ENCODE data around the gene SLC25A41. TPM values are rescaled to one million over a fixed set of nuclear protein-coding genes. Genes with fewer than 3 reads are reported as not detected.
A peak's percentile ranks its signal among the peaks of the same experiment; 100 is the strongest.

Gene SLC25A41
- total and polyA plus RNA-seq, 9 of the 15 experiments (the other 6 are each of a cell fraction or from before 2014, with no cell fraction given), result 0.08 to 4.2 (median 1.6) TPM

DNA sequence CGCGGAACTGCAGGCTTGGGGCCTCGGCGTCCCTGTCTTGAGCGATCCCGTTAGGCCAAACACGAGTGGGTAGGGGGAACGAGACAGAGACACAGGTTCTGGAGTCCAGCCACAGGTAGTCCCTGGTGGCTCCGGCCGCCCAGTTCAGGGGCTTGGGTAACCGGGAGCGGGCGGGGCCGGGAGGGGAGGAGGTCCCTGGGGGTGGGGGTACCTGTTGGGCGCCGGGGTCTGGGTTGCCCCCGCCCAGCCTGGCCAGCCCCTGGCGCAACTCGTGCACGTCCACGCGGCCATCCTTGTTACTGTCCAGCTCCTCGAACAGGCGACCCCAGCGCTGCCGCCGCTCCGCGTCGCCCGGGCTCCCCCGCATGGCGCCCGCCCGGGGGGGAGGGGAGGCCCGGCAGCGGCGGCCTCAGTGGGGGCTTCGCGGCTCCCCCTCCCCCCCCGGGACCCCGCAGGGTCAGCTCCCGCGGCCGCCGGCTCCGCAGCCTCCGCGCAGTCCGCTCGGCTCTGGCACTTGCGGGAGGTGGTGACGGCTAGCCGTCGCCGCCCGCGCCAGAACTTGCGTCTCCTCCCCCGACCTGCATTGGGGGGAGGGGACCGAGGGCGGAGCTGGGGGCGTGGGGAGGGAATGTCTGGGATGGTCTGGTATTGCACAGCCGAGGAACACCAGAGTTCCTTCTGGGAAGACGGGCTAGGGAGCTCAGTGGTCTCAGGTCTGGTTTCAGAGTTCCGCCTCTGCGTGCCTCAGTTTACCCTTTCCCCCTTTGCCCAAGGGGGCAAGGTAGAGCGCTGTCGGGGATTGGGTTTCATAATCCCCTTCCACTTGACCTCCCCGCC, 25.9 kb upstream of the SLC25A41 start, which contains the start of gene SLC25A23 (continued):
- TF ChIP-seq NCOR1 (IDR thresholded peaks at IDR 0.05), result no peak
- TF ChIP-seq MAFF (IDR thresholded peaks at IDR 0.05; ENCODE audit: low read length), result no peak
- TF ChIP-seq ZNF436 (CRISPR knock-in tag; IDR thresholded peaks at IDR 0.05), result no peak
- no peak for TF ChIP-seq ZNF3 (CRISPR knock-in tag; IDR thresholded peaks at IDR 0.05)
- TF ChIP-seq SREBF2 (CRISPR knock-in tag; IDR thresholded peaks at IDR 0.05), result no peak
- TF ChIP-seq FOXA1 (IDR thresholded peaks at IDR 0.05; ENCODE audit: borderline replicate concordance), result no peak
- TF ChIP-seq ZBTB8A (IDR thresholded peaks at IDR 0.05; ENCODE audit: partially characterized antibody), result no peak
- TF ChIP-seq TOE1 (IDR thresholded peaks at IDR 0.05; ENCODE audit: borderline replicate concordance), result no peak
- TF ChIP-seq TOE1 (CRISPR knock-in tag; IDR thresholded peaks at IDR 0.05; ENCODE audit: borderline replicate concordance, low read depth), result no peak
- TF ChIP-seq EGR1 (conservative IDR thresholded peaks at IDR 0.05), result peak; percentile 67
- peak; percentile 57; the same call in 1 of the 2 replicates for TF ChIP-seq ZBTB1 (CRISPR knock-in tag; IDR thresholded peaks at IDR 0.05; ENCODE audit: borderline replicate concordance, low read depth)
- TF ChIP-seq, protein P1, sequence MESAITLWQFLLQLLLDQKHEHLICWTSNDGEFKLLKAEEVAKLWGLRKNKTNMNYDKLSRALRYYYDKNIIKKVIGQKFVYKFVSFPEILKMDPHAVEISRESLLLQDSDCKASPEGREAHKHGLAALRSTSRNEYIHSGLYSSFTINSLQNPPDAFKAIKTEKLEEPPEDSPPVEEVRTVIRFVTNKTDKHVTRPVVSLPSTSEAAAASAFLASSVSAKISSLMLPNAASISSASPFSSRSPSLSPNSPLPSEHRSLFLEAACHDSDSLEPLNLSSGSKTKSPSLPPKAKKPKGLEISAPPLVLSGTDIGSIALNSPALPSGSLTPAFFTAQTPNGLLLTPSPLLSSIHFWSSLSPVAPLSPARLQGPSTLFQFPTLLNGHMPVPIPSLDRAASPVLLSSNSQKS (CRISPR knock-in tag; IDR thresholded peaks at IDR 0.05), result no peak
- TF ChIP-seq RUNX1 (IDR thresholded peaks at IDR 0.05; ENCODE audit: low read depth), result no peak
- peak; percentile 54; the same call in 1 of the 2 replicates for TF ChIP-seq PHF8 (IDR thresholded peaks at IDR 0.05; ENCODE audit: borderline replicate concordance, low read length)
- no peak for TF ChIP-seq RBM15 (IDR thresholded peaks at IDR 0.05; ENCODE audit: insufficient read depth, low read length)
- peak in 2 of 3 experiments; percentile 32 to 59 for TF ChIP-seq YY1 (IDR thresholded peaks at IDR 0.05; ENCODE audit: borderline replicate concordance in 1 of 3, control insufficient read depth in 1 of 3, extremely low read depth in 1 of 3, insufficient read depth in 3 of 3, insufficient read length in 1 of 3, insufficient replicate concordance in 2 of 3, low read depth in 1 of 3, low read length in 2 of 3)
- no peak for TF ChIP-seq PTTG1 (tag; IDR thresholded peaks at IDR 0.05; ENCODE audit: low read depth)
- 0 out of 2 replicates have a peak, but pooled peaks have one; percentile 11 for TF ChIP-seq ZNF282 (CRISPR knock-in tag; IDR thresholded peaks at IDR 0.05)
- no peak for TF ChIP-seq IRF2 (CRISPR knock-in tag; IDR thresholded peaks at IDR 0.05)
- 0 out of 2 replicates have a peak, but pooled peaks have one; percentile 11 for TF ChIP-seq ZC3H4 (CRISPR knock-in tag; IDR thresholded peaks at IDR 0.05; ENCODE audit: borderline replicate concordance)
- no peak for TF ChIP-seq ZNF668 (CRISPR knock-in tag; IDR thresholded peaks at IDR 0.05)
- TF ChIP-seq L3MBTL2 (IDR thresholded peaks at IDR 0.05), result peak; percentile 49; the same call in 1 of the 2 replicates
- TF ChIP-seq ZKSCAN8 (CRISPR knock-in tag; IDR thresholded peaks at IDR 0.05), result no peak
- TF ChIP-seq CREM (IDR thresholded peaks at IDR 0.05; ENCODE audit: low read depth), result peak; percentile 67
- peak; percentile 41 for TF ChIP-seq SAP30 (IDR thresholded peaks at IDR 0.05; ENCODE audit: borderline replicate concordance, insufficient read depth, low read depth, low read length, poor library complexity, severe bottlenecking)
